Memory B cell (primary cell): ENCODE results near the gene IQCE.
"Not testable (repeated sequence)": the region's sequence is repeated elsewhere in the genome, so short reads cannot be mapped to it uniquely, and the experiment has no call there.

Experiments
- ATAC-seq: fragments of 150-1000 bp; cut with Tn5 transposase; 2 replicates; pipeline ENCODE4 v1.10.0; 2021; ENCODE audit warnings: low read depth, mild to moderate bottlenecking, moderate library complexity
- DNase-seq, 2 donors: peaks; one replicate each; pipeline ENCODE4 v3.0.0; 2022; ENCODE audit warnings: low spot score in 2 of 2
- H3K27ac Mint-ChIP-seq: one replicate; pipeline ENCODE4 v1.8.0; 2022; ENCODE audit warnings: mild to moderate bottlenecking, moderate library complexity, mixed read lengths
- H3K27me3 Mint-ChIP-seq: one replicate; pipeline ENCODE4 v1.8.0; 2022; ENCODE audit warnings: mixed read lengths
- H3K36me3 Mint-ChIP-seq: one replicate; pipeline ENCODE4 v1.8.0; 2022; ENCODE audit warnings: mild to moderate bottlenecking, mixed read lengths
- H3K4me1 Mint-ChIP-seq: one replicate; pipeline ENCODE4 v1.8.0; 2022; ENCODE audit warnings: mixed read lengths
- H3K4me3 Mint-ChIP-seq: one replicate; pipeline ENCODE4 v1.8.0; 2022; ENCODE audit warnings: mild to moderate bottlenecking, moderate library complexity, mixed read lengths
- H3K9me3 Mint-ChIP-seq: one replicate; pipeline ENCODE4 v1.8.0; 2022; ENCODE audit warnings: mixed read lengths

Gene IQCE

DNA sequence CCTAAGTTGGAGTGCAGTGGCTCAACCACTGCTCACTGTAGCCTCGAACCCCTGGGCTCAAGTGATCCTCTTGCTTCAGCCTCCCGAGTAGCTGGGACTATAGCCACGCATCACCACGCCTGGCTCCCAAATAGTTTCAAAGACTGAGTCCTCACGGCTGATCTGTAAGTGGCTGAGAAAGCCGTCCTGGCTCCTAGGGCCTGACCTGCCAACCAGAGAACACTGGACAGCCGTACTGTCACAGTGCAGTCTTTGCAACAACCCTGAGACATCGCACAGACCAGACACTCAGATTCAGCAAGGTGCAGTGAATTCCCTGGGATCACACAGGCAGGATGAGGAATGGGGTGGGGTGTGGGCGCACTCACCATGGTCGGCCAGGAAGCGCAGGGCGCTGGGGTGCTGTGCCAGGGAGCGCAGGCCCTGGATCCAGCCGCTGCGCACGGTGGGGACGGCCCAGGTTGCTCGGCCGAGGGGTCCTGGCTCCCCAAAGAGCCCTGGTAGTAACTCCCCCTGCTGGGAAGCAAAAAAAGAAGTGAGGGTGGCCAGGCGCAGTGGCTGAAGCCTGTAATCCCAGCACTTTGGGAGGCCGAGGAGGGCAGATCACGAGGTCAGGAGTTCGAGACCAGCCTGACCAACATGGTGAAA, 14.1 kb upstream of the IQCE start:
- H3K4me1 Mint-ChIP-seq, result peaks cover 5% of the 10 kb centered on the region
- H3K36me3 Mint-ChIP-seq, result peaks cover 16% of the 10 kb centered on the region
- H3K27ac Mint-ChIP-seq, result peak overlapping the region; percentile 55
- H3K9me3 Mint-ChIP-seq, result no peaks in the 10 kb centered on the region
- H3K27me3 Mint-ChIP-seq, result no peaks in the 10 kb centered on the region
- DNase-seq (no peak), ATAC-seq (no peak)
- no peak overlapping the region for H3K4me3 Mint-ChIP-seq

DNA sequence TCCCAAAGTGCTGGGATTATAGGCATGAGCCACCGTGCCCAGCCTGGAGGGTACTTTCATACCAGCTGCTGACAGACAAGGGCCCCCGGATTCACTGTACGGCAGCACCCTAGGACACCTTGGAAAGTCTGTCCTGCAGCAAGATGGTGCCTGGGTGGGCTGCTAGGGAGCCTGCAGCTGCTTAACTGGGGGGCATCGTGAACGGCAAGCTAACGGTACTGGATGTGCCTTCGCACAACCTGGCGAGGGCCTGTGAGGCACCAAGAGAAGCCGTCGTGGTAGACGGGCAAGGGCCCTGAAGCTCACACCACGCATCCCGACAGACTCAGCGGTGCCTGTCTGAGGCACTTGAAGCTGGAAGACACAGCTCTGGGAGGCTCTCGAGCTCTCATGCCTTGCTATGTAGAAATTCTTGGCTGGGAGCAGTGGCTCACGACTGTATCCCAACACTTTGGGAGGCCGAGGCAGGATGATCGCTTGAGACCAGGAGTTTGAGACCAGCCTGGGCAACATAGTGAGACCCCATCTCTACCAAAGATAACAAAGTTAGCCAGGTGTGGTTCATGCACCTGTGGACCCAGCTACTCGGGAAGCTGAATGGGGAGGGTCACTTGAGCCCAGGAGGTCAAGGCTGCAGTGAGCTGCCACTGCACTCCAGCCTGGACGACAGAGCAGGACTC, 12.9 kb upstream of the IQCE start:
- DNase-seq (no peak), ATAC-seq (no peak)
- H3K27me3 Mint-ChIP-seq, result no peaks in the 10 kb centered on the region
- H3K9me3 Mint-ChIP-seq, result no peaks in the 10 kb centered on the region
- H3K4me1 Mint-ChIP-seq, result peaks cover 7% of the 10 kb centered on the region
- peaks cover 19% of the 10 kb centered on the region for H3K36me3 Mint-ChIP-seq
- H3K4me3 Mint-ChIP-seq, result no peak overlapping the region
- no peak overlapping the region for H3K27ac Mint-ChIP-seq

DNA sequence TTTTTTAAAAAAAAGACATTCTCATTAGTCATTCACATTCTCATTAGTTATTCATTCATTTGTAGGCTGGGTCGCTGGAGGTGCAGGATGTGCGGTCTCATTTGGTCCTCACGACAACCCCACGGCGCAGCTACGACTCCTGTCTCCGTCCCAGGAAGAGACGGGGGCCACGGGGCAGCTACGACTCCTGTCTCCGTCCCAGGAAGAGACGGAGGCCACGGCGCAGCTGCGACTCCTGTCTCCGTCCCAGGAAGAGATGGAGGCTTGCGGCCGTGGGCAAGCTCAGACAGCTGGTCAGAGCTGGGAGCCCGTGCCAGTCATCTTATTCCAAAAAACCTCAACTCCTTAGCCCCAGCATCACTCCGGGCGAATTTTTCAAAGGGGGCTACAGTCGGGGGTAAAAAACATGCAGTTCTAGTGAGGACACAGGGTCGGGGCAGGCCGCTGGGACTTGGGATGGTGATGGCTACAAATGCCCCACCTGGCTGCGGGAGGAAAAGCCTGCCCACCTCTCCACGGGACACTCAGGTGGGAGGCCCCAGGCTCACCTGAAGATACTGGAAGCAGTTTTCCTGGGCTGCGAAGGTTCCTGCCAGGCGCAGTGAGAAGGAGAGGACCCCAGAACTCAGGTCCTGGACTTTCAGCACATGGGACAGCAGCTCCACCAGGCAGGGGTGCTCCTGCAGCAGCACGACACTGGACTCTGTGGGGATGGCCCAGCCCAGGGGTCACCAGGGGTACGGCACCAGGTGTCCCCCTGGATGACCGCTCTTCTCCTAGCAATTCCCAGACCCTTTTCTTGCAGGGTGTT, 11.8 kb upstream of the IQCE start:
- peaks cover 7% of the 10 kb centered on the region for H3K4me1 Mint-ChIP-seq
- no peak for ATAC-seq
- no peak for DNase-seq
- H3K9me3 Mint-ChIP-seq, result no peaks in the 10 kb centered on the region
- H3K36me3 Mint-ChIP-seq, result peaks cover 19% of the 10 kb centered on the region
- H3K27ac Mint-ChIP-seq, result no peak overlapping the region
- H3K4me3 Mint-ChIP-seq, result no peak overlapping the region
- no peaks in the 10 kb centered on the region for H3K27me3 Mint-ChIP-seq

DNA sequence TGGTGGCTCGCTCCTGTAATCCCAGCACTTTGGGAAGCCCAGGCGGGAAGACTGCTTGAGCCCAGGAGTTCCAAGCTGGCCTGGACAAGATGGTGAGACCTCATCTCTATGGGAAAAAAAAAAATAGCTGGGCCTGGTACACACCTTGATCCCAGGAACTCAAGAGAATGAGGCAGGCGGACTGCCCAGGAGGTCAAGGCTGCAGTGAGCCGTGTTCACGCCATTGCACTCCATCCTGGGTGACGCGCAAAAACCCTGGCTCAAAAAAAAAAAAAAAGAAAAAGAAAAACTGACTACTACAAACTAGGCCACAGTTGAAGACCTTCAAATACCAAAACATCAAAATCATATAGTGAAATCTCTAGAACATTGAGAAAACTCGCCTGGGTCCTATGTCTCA, 7.4 kb upstream of the IQCE start:
- DNase-seq (no peak), ATAC-seq (no peak)
- peaks cover 14% of the 10 kb centered on the region for H3K4me1 Mint-ChIP-seq
- H3K36me3 Mint-ChIP-seq, result peaks cover 17% of the 10 kb centered on the region
- no peaks in the 10 kb centered on the region for H3K9me3 Mint-ChIP-seq
- H3K27ac Mint-ChIP-seq, result no peak overlapping the region
- H3K27me3 Mint-ChIP-seq, result no peaks in the 10 kb centered on the region
- H3K4me3 Mint-ChIP-seq, result no peak overlapping the region

DNA sequence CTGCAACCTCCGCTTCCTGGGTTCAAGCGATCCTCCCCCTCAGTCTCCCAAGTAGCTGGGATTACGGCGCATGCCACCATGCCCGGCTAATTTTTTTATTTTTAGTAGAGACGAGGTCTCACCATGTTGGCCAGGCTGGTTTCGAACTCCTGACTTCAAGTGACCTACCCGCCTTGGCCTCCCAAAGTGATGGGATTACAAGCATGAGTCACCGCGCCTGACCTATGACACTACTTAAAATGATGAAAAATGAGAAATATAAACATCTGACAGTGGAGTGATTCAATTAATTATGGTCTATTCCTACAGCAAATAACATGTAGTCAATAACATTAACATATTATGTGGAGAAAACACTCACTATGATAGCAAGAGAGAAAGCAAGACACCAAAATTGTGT, 5.7 kb upstream of the IQCE start:
- Mint-ChIP-seq H3K9me3 (no peaks in the 10 kb centered on the region), H3K4me3 (no peak overlapping the region), H3K4me1 (peaks cover 14% of the 10 kb centered on the region), H3K36me3 (peaks cover 10% of the 10 kb centered on the region), H3K27ac (no peak overlapping the region), H3K27me3 (no peaks in the 10 kb centered on the region)
- DNase-seq, result no peak
- no peak for ATAC-seq

DNA sequence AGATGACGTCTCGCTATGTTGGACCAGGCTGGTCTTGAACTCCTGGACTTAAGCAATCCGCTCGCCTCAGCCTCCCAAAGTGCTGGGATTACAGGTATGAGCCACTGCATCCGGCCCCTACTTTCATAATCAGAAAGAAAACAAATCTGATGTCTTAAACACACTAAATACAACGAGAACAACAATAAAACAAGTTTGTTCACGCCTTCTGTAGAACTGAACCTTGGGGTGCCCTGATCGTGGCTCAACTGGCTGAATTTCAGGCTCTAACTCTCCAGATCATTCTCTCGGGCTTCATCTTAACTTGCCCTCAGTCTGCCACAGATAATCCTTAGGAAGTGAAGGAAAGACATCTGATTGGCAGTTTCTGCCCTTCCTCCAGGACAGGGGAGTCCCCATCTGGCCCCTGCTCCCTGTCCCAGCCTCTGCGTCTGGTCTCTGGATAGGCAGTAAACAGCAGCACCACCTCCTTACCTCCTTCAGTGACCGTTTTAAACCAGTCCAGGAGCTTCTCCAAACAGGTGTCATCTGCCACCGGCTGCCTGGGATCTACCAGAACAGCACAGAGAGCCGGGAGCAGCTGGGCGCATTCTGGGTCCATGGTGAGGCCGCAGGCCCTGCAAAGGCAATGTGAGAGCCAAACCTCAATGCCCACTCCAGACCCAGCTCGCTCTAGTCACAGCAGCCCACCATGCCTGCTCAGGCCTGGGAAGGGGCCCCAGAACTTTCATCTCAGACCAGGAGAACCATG, 4.8 kb upstream of the IQCE start:
- Mint-ChIP-seq H3K4me3 (peak overlapping the region; percentile 87), H3K36me3 (peaks cover 9% of the 10 kb centered on the region), H3K9me3 (no peaks in the 10 kb centered on the region), H3K27me3 (no peaks in the 10 kb centered on the region), H3K4me1 (peaks cover 16% of the 10 kb centered on the region), H3K27ac (peak overlapping the region; percentile 70)
- DNase-seq (no peak), ATAC-seq (no peak)

DNA sequence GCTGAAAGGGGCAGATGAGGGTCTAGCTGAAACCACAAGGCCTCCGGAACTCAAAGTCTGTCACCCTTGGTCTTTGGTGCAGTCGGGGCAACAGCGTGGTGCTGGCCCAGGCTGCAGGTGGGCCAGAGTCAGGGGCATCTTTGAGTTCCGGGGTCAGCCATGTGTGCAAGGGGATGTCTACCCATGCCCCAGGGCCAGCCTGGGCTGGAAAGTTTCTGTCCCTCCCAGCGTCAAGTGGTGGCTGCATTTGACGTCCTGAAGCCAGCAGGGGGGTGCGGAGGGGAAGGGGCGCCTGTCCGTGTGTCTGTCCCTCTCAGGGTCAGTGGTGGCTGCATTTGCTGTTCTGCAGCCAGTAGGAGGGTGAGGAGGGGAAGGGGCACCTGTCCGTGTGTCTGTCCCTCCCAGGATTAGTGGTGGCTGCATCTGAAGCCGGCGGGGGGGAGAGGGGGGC, 4.1 kb upstream of the IQCE start:
- ATAC-seq, result no peak
- Mint-ChIP-seq H3K27ac (peak overlapping the region; percentile 70), H3K4me1 (peaks cover 16% of the 10 kb centered on the region), H3K27me3 (no peaks in the 10 kb centered on the region), H3K9me3 (no peaks in the 10 kb centered on the region), H3K36me3 (peaks cover 5% of the 10 kb centered on the region), H3K4me3 (peak overlapping the region; percentile 87)
- no peak for DNase-seq

DNA sequence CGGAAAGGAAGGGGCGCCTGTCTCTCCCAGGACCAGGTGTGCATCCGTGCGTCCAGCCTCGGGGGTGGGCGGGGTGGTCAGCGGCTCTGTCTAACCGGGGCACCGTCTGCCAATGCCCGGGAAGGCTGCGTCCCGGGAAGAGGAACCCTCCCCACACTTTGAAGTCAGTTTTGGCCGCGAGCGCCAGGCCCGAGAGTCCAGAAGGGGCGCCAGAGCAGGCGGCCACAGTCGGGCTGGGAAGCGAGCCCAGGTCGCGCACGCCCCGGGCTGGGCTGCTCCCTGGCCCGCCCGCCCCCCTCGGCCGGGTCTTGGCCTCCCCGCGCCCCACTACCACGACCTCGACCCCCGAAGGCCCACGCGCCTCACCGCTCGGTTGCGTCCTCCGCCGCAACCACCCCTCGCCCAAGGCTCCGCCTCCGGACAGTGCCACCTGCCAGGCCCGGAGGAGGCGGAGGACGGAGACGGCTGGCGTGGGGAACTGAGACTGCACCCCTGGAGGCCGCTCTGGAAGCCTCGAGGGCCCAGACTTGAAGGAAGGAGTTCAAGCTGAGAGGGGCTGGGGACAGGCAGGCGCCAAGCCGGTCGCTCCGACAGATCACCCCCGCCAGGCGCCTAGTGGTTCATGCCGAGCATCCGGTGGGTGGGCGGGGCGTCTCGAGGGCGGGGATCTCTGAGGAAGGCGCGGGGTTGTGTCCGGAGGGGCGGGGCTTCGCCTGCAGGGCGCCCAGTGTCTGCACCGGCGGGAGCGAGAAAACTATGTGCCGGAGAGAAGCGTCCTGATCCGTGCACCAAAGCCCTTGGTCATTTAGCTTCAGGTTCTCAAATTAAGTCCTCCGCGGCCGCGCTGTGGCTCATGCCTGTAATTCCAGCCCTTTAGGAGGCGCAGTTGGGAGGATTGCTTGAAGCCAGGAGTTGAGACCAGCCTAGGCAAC, 3.4 kb upstream of the IQCE start, which contains the start of gene BRAT1:
Gene BRAT1, minus strand, starts transcription at position 404 of the 932 bp plus-strand sequence. CDS start 1,093 bp downstream, outside the sequence.
- H3K4me3 Mint-ChIP-seq, result peak within 1 kb of the TSS; percentile 87
- peaks cover 20% of the 10 kb centered on the region for H3K4me1 Mint-ChIP-seq
- H3K27ac Mint-ChIP-seq, result peak within 1 kb of the TSS; percentile 70
- DNase-seq, result peak; percentile 89 to 93
- no peaks in the 10 kb centered on the region for H3K9me3 Mint-ChIP-seq
- H3K27me3 Mint-ChIP-seq, result no peaks in the 10 kb centered on the region
- H3K36me3 Mint-ChIP-seq, result peaks cover 4% of the 10 kb centered on the region
- peak; percentile 80 for ATAC-seq

DNA sequence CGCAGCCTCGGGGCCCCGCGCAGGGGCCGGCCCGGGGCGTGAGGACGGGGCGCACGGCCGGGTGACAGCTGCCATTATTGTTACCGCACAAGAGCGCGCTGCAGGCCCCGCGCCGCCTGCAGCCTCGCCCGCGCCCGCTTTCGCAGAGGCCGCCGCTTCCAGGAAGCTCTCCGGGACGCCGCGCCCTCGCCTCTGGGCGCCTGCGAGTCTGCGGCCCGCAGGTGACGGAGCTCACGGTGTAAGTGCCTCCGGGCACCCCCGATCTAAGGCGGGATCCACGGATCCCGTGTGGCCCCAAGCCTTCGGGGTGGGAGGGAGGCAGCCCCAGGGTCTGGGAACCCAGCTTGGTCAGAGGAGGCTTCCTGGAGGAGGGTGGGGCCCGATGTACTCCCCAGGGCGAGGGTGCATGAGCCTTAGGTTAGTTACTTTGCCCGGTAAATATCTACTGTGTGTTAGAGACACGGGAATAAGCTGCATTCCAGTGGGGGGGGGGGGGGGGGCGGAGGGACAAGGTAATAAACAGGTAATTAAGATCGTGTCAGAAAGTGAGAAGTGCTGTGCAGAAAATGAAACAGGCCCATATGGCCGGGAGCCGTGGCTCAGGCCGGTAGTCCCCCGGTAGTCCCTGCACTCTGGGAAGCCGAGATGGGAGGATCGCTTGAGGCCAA, 638 bp downstream of the IQCE start:
- Mint-ChIP-seq H3K4me1 (peaks cover 13% of the 10 kb centered on the region), H3K27ac (no peak overlapping the region), H3K36me3 (no peaks in the 10 kb centered on the region), H3K4me3 (peak overlapping the region; percentile 76), H3K27me3 (no peaks in the 10 kb centered on the region), H3K9me3 (no peaks in the 10 kb centered on the region)
- DNase-seq, result no peak
- ATAC-seq, result peak; percentile 3

DNA sequence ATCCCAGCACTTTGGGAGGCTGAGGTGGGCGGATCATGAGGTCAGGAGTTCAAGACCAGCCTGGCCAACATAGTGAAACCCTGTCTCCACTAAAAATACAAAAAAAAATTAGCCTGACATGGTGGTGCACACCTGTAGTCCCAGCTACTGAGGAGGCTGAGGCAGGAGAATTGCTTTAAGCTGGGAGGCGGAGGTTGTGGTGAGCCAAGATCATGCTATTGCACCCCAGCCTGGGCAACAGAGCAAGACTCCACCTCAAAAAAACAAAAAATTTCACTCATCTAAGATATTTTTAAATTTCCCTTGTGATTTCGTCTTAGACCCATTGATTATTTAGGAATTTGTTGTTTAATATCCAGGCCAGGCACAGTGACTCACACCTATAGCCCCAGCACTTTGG, 5.2 kb downstream of the IQCE start:
- DNase-seq, H3K9me3 Mint-ChIP-seq, H3K27ac Mint-ChIP-seq, H3K4me3 Mint-ChIP-seq, H3K27me3 Mint-ChIP-seq, ATAC-seq, H3K36me3 Mint-ChIP-seq: not testable (repeated sequence)
- H3K4me1 Mint-ChIP-seq, result peaks cover 15% of the 10 kb centered on the region

DNA sequence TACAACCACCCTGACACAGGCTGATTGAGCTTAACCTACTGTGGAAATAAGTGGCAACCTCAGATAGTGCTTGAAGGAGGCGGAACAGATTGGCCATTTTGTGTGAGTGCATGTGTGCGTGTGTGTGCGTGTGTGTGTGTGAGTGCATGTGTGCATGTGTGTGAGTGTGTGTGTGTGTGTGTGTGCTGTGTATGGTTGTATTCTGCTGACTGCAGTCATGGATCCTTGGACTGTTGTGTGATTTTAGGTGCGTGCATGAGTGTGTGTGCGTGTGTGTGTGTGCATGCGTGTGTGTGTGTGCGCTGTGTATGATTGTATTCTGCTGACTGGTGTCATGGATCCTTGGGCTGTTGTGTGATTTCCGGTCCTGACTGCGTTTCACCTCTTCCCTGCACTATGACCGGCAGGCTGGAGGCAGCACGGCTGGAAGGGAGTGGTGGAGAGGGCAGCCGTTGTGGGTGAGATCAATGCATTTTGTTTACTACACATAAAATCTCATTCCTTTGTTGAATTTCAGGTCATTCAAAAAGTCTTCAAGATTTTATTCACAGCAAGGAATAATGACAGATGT, 6.3 kb downstream of the IQCE start:
- Mint-ChIP-seq H3K9me3 (no peaks in the 10 kb centered on the region), H3K27me3 (no peaks in the 10 kb centered on the region), H3K4me1 (peaks cover 12% of the 10 kb centered on the region), H3K27ac (no peak overlapping the region), H3K4me3 (no peak overlapping the region), H3K36me3 (no peaks in the 10 kb centered on the region)
- ATAC-seq, result no peak
- DNase-seq, result no peak

DNA sequence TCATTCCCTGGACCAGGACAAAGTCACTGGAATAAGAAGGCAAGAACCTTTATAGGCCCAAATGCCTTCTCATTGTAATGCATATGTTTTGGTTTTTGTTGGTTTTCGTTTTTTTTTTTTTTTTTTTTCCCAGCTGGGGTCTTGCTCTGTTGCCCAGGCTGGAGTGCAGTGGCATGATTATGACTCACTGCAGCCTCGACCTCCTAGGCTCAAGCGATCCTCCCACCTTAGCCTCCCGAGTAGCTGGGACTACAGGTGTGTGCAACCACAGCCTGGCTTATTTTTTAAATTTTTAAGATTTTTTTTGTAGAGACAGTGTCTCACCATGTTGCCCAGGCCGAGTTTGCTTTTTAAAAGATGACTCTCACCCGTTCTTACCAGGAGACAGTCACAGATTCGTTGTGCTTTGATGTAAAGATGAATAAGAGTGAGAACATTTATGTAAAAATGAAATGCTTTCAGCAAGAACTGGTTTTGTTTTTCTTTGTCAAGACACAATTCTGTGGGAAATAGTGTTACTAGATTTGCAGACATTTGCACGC, 7.6 kb downstream of the IQCE start:
- H3K9me3 Mint-ChIP-seq, result no peaks in the 10 kb centered on the region
- peaks cover 10% of the 10 kb centered on the region for H3K4me1 Mint-ChIP-seq
- H3K27me3 Mint-ChIP-seq, result no peaks in the 10 kb centered on the region
- H3K27ac Mint-ChIP-seq, result no peak overlapping the region
- ATAC-seq (no peak), DNase-seq (no peak)
- no peaks in the 10 kb centered on the region for H3K36me3 Mint-ChIP-seq
- H3K4me3 Mint-ChIP-seq, result peak overlapping the region; percentile 71
